Central memory CD8-positive, alpha-beta T cell (primary cell): ENCODE results near the gene LRRC3B.

Experiments
- ATAC-seq: fragments of 150-1000 bp; cut with Tn5 transposase; replicated peaks from 2 replicates; pipeline ENCODE4 v1.10.0; 2022; ENCODE audit warnings: mild to moderate bottlenecking, moderate FRiP score, moderate number of reproducible peaks; ENCODE audit not compliant: poor library complexity, severe bottlenecking; ENCODE audit errors: extremely low read depth
- DNase-seq, 2 donors: peaks; one replicate each; pipeline ENCODE4 v3.0.0; 2021; ENCODE audit warnings: low spot score in 2 of 2
- H3K27ac Mint-ChIP-seq: one replicate; pipeline ENCODE4 v1.8.0; 2022; ENCODE audit warnings: low read depth, mild to moderate bottlenecking, moderate library complexity, mixed read lengths
- H3K27me3 Mint-ChIP-seq: one replicate; pipeline ENCODE4 v1.8.0; 2022; ENCODE audit warnings: mixed read lengths
- H3K36me3 Mint-ChIP-seq: one replicate; pipeline ENCODE4 v1.8.0; 2022; ENCODE audit warnings: mild to moderate bottlenecking, moderate library complexity, mixed read lengths; ENCODE audit not compliant: insufficient read depth
- H3K4me1 Mint-ChIP-seq: one replicate; pipeline ENCODE4 v1.8.0; 2022; ENCODE audit warnings: mixed read lengths
- H3K4me3 Mint-ChIP-seq: one replicate; pipeline ENCODE4 v1.8.0; 2022; ENCODE audit warnings: mild to moderate bottlenecking, moderate library complexity, mixed read lengths
- H3K9me3 Mint-ChIP-seq: one replicate; pipeline ENCODE4 v1.8.0; 2022; ENCODE audit warnings: mixed read lengths

Gene LRRC3B

GRCh38 chr3:26721047-26721446 lies 98.5 kb downstream of the LRRC3B start:
- DNase-seq (no peak), ATAC-seq (no peak)
- no peaks in the 10 kb centered on the region for H3K36me3 Mint-ChIP-seq
- H3K9me3 Mint-ChIP-seq: peaks cover 5% of the 10 kb centered on the region
- H3K4me3 Mint-ChIP-seq: no peak overlapping the region
- no peak overlapping the region for H3K27ac Mint-ChIP-seq
- no peaks in the 10 kb centered on the region for H3K4me1 Mint-ChIP-seq
- no peaks in the 10 kb centered on the region for H3K27me3 Mint-ChIP-seq

GRCh38 chr3:26731843-26732242 lies 109.3 kb downstream of the LRRC3B start:
- no peaks in the 10 kb centered on the region for H3K36me3 Mint-ChIP-seq
- H3K9me3 Mint-ChIP-seq: peaks cover 6% of the 10 kb centered on the region
- no peaks in the 10 kb centered on the region for H3K27me3 Mint-ChIP-seq
- DNase-seq (no peak), ATAC-seq (no peak)
- H3K4me1 Mint-ChIP-seq: no peaks in the 10 kb centered on the region
- no peak overlapping the region for H3K4me3 Mint-ChIP-seq
- H3K27ac Mint-ChIP-seq: no peak overlapping the region

DNA sequence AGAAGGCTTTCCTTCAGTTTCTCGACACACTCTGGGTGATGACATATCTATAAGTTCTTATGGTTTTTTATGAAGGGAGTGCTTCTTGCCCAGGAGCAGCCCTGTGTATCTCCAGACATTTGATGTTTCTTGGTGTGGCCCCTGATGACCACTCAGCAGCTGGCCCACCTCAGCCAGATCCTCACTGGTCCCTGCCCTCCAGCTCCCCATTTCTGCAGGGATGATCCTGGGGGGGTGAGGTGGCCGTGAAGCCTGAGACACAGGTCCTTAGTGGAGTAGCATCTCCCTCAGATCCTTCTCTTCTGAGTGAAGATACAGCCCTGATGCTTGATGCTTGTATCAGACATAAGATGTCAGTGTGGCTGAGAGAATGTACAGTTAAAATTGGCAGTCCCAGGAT lies 127.7 kb downstream of the LRRC3B start:
- no peak overlapping the region for H3K4me3 Mint-ChIP-seq
- H3K36me3 Mint-ChIP-seq: no peaks in the 10 kb centered on the region
- H3K27me3 Mint-ChIP-seq: no peaks in the 10 kb centered on the region
- H3K4me1 Mint-ChIP-seq: no peaks in the 10 kb centered on the region
- DNase-seq (no peak), ATAC-seq (no peak)
- H3K27ac Mint-ChIP-seq: no peak overlapping the region
- peaks cover 18% of the 10 kb centered on the region for H3K9me3 Mint-ChIP-seq

- no peak overlapping the region for H3K27ac Mint-ChIP-seq
- H3K9me3 Mint-ChIP-seq: peaks cover 22% of the 10 kb centered on the region
- H3K4me1 Mint-ChIP-seq: no peaks in the 10 kb centered on the region
- H3K4me3 Mint-ChIP-seq: no peak overlapping the region
- ATAC-seq (no peak), DNase-seq (no peak)
- no peaks in the 10 kb centered on the region for H3K36me3 Mint-ChIP-seq
- H3K27me3 Mint-ChIP-seq: no peaks in the 10 kb centered on the region
Measured at GRCh38 chr3:26752466-26752865, 129.9 kb downstream of the LRRC3B start.

GRCh38 chr3:26753095-26753494 lies 130.5 kb downstream of the LRRC3B start:
- ATAC-seq (no peak), DNase-seq (no peak)
- Mint-ChIP-seq H3K9me3 (peaks cover 22% of the 10 kb centered on the region), H3K27ac (no peak overlapping the region), H3K4me1 (no peaks in the 10 kb centered on the region), H3K27me3 (no peaks in the 10 kb centered on the region), H3K4me3 (no peak overlapping the region), H3K36me3 (no peaks in the 10 kb centered on the region)

DNA sequence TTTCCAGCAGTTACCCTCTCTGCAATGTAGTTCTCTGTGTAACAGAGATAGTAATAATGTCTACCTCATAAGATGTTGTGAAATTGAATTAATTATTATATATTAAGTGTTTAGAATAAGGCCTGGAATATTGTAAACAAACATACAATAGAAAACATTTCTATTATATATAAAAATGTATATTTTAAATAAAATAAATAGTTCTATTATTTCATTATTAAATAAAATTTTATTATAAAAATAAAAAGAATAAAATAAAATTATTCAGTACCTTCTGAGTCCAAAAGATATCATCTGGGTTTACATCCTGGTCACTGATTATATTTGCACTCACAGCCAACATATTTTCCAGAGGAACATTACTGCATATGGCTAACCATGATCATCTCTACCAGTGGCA lies 135.4 kb downstream of the LRRC3B start:
- DNase-seq: no peak
- Mint-ChIP-seq H3K4me1 (no peaks in the 10 kb centered on the region), H3K4me3 (no peak overlapping the region), H3K27ac (no peak overlapping the region), H3K36me3 (no peaks in the 10 kb centered on the region), H3K27me3 (no peaks in the 10 kb centered on the region), H3K9me3 (peaks cover 17% of the 10 kb centered on the region)
- no peak for ATAC-seq
